ENCODE measurements around the gene MAN1C1. TPM values are rescaled to one million over a fixed set of nuclear protein-coding genes. Genes with fewer than 3 reads are reported as not detected.
A peak's percentile ranks its signal among the peaks of the same experiment; 100 is the strongest.

Gene MAN1C1
- total and polyA plus RNA-seq, 4 donors: 4.6 to 14.7 (median 13.1) TPM

GRCh38 chr1:25804244-25804963 is 187.8 kb downstream of the MAN1C1 start:
- Histone ChIP-seq H3K4me3 (no peak overlapping the region), H3K27ac (ENCODE audit: low read depth in 1 of 2, low read length in 1 of 2) (peak overlapping the region in 1 of 2 donors; percentile 78), H3K27me3 (ENCODE audit: control insufficient read depth in 3 of 3, insufficient read depth in 3 of 3, low read length in 2 of 3) (no peaks in the 10 kb centered on the region), H3K36me3 (ENCODE audit: control insufficient read depth in 4 of 4, insufficient read depth in 4 of 4, low read length in 4 of 4) (peaks cover 0 to 19% (median 6%) of the 10 kb centered on the region in 4 donors), H3K9ac (ENCODE audit: insufficient read depth in 1 of 2, low read length in 2 of 2) (no peak overlapping the region), H3K9me3 (ENCODE audit: control insufficient read depth in 4 of 4, insufficient read depth in 3 of 4, low read length in 3 of 4) (no peaks in the 10 kb centered on the region), H3K4me1 (ENCODE audit: control insufficient read depth in 5 of 5, insufficient read depth in 5 of 5, low read length in 5 of 5) (peaks cover 0 to 17% (median 4%) of the 10 kb centered on the region in 5 donors)
- TF ChIP-seq, protein P1, sequence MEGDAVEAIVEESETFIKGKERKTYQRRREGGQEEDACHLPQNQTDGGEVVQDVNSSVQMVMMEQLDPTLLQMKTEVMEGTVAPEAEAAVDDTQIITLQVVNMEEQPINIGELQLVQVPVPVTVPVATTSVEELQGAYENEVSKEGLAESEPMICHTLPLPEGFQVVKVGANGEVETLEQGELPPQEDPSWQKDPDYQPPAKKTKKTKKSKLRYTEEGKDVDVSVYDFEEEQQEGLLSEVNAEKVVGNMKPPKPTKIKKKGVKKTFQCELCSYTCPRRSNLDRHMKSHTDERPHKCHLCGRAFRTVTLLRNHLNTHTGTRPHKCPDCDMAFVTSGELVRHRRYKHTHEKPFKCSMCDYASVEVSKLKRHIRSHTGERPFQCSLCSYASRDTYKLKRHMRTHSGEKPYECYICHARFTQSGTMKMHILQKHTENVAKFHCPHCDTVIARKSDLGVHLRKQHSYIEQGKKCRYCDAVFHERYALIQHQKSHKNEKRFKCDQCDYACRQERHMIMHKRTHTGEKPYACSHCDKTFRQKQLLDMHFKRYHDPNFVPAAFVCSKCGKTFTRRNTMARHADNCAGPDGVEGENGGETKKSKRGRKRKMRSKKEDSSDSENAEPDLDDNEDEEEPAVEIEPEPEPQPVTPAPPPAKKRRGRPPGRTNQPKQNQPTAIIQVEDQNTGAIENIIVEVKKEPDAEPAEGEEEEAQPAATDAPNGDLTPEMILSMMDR (IDR thresholded peaks at IDR 0.05; ENCODE audit: control extremely low read depth, extremely low read depth): no peak
- 80 to 82% methylated on average over 9 to 10 of the region's 10 CpGs for WGBS, 2 donors
- no peak for ATAC-seq (ENCODE audit: insufficient read depth, low FRiP score)
- no peak for DNase-seq

DNA sequence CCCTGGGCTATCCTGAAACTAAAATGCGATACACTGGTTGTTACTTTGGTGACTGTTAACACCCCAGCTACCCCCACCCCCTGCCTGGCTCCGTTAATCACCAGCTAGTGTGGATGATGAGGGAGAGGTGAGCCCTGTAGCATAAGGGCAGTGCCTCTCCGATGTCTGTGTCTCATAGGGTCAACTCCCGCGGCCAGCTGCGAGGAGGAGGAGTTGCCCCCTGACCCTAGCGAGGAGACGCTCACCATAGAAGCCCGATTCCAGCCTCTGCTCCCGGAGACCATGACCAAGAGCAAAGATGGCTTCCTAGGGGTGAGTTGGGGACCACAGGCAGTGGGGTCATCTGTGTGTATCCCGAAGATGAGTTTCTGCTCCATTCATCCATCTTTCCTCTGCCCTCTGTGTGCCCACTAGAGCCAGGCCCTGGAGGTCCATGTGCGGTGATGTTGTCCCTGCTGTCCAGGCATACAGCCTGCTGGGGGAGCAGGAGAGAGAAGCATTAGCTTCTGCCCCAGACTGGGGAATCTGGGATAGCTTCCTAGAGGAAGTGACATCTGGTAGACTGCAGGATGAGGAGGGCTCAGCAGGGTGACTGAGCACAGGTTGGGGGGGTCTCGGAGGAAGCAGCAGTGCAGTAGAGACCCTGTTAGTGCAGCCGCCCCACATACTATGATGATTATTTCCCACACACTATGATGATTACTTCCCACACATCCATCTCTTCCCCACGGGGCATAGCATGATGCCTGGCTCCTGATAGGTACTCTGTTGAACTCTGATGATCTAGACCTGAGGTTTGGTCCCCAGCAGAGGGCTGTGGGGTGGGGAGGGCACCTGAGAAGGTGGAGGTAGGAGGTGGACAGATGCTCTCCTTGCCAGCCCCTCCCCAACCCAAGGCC is 188.6 kb downstream of the MAN1C1 start:
- H3K9ac ChIP-seq (ENCODE audit: insufficient read depth in 1 of 2, low read length in 2 of 2): no peak overlapping the region

GRCh38 chr1:25805863-25806225 is 189.3 kb downstream of the MAN1C1 start:
- Histone ChIP-seq H3K4me1 (ENCODE audit: control insufficient read depth in 5 of 5, insufficient read depth in 5 of 5, low read length in 5 of 5) (peaks cover 0 to 15% (median 4%) of the 10 kb centered on the region in 5 donors), H3K9me3 (ENCODE audit: control insufficient read depth in 4 of 4, insufficient read depth in 3 of 4, low read length in 3 of 4) (no peaks in the 10 kb centered on the region), H3K27me3 (ENCODE audit: control insufficient read depth in 3 of 3, insufficient read depth in 3 of 3, low read length in 2 of 3) (no peaks in the 10 kb centered on the region), H3K4me3 (no peak overlapping the region), H3K9ac (ENCODE audit: insufficient read depth in 1 of 2, low read length in 2 of 2) (no peak overlapping the region), H3K27ac (ENCODE audit: low read depth in 1 of 2, low read length in 1 of 2) (peak overlapping the region in 1 of 2 donors; percentile 78), H3K36me3 (ENCODE audit: control insufficient read depth in 4 of 4, insufficient read depth in 4 of 4, low read length in 4 of 4) (peaks cover 0 to 26% (median 9%) of the 10 kb centered on the region in 4 donors)
- TF ChIP-seq, protein P1 (IDR thresholded peaks at IDR 0.05; ENCODE audit: control extremely low read depth, extremely low read depth): no peak
- WGBS, 2 donors: 58 to 84% methylated on average over 3 of the region's 3 CpGs
- no peak for DNase-seq
- peak; percentile 43 for ATAC-seq (ENCODE audit: insufficient read depth, low FRiP score)

More for the DNA sequence above, 188.6 kb downstream of the MAN1C1 start:
- TF ChIP-seq, protein P1 (IDR thresholded peaks at IDR 0.05; ENCODE audit: control extremely low read depth, extremely low read depth): no peak
- Histone ChIP-seq H3K4me3 (no peak overlapping the region), H3K36me3 (ENCODE audit: control insufficient read depth in 4 of 4, insufficient read depth in 4 of 4, low read length in 4 of 4) (peaks cover 0 to 26% (median 6%) of the 10 kb centered on the region in 4 donors), H3K9me3 (ENCODE audit: control insufficient read depth in 4 of 4, insufficient read depth in 3 of 4, low read length in 3 of 4) (no peaks in the 10 kb centered on the region), H3K27me3 (ENCODE audit: control insufficient read depth in 3 of 3, insufficient read depth in 3 of 3, low read length in 2 of 3) (no peaks in the 10 kb centered on the region), H3K27ac (ENCODE audit: low read depth in 1 of 2, low read length in 1 of 2) (peak overlapping the region in 1 of 2 donors; percentile 78), H3K4me1 (ENCODE audit: control insufficient read depth in 5 of 5, insufficient read depth in 5 of 5, low read length in 5 of 5) (peaks cover 0 to 16% (median 4%) of the 10 kb centered on the region in 5 donors)
- DNase-seq: no peak
- 87 to 89% methylated on average over 15 of the region's 15 CpGs for WGBS, 2 donors
- ATAC-seq (ENCODE audit: insufficient read depth, low FRiP score): no peak
